Lung (tissue), 12 donors: ENCODE measurements around the gene ARHGAP32. TPM values are rescaled to one million over a fixed set of nuclear protein-coding genes. Genes with fewer than 3 reads are reported as not detected.

Source experiments
- ATAC-seq: fragments of 200-7000 bp; cut with Tn5 transposase; one replicate; pipeline ENCODE4 v1.9.1; 2020; ENCODE audit warnings: moderate number of reproducible peaks; ENCODE audit not compliant: insufficient read depth, low FRiP score
- DNase-seq, 3 donors: peaks; one replicate each; pipeline ENCODE4 v3.0.0-alpha.2; 2013 to 2017
- H3K27ac ChIP-seq, 2 donors: one replicate each; pipeline ENCODE4 v1.5.1; 2013; ENCODE audit warnings: mild to moderate bottlenecking in 2 of 2, moderate library complexity in 2 of 2, control low read depth in 1 of 2, inconsistent platforms in 1 of 2, low read depth in 1 of 2, low read length in 1 of 2
- H3K27me3 ChIP-seq, 3 donors: one replicate each; pipeline ENCODE4 v1.5.1; 2013; ENCODE audit warnings: low read length in 2 of 3; ENCODE audit not compliant: control insufficient read depth in 3 of 3, insufficient read depth in 3 of 3
- H3K36me3 ChIP-seq, 4 donors: one replicate each; pipeline ENCODE4 v1.5.1; 2013; ENCODE audit warnings: low read length in 4 of 4, mild to moderate bottlenecking in 1 of 4, moderate library complexity in 1 of 4; ENCODE audit not compliant: control insufficient read depth in 4 of 4, insufficient read depth in 4 of 4
- H3K4me1 ChIP-seq, 5 donors: one replicate each; pipeline ENCODE4 v1.5.1; 2013; ENCODE audit warnings: low read length in 5 of 5, mild to moderate bottlenecking in 2 of 5, moderate library complexity in 1 of 5; ENCODE audit not compliant: control insufficient read depth in 5 of 5, insufficient read depth in 5 of 5
- H3K4me3 ChIP-seq: one replicate; pipeline ENCODE4 v1.5.1; 2013; ENCODE audit warnings: mild to moderate bottlenecking, control low read depth, moderate library complexity
- H3K9ac ChIP-seq, 2 donors: one replicate each; pipeline ENCODE4 v1.5.1; 2013; ENCODE audit warnings: low read length in 2 of 2, control low read depth in 1 of 2; ENCODE audit not compliant: insufficient read depth in 1 of 2
- H3K9me3 ChIP-seq, 4 donors: one replicate each; pipeline ENCODE4 v1.5.1; 2013; ENCODE audit warnings: low read length in 3 of 4, mild to moderate bottlenecking in 1 of 4, moderate library complexity in 1 of 4; ENCODE audit not compliant: control insufficient read depth in 4 of 4, insufficient read depth in 3 of 4
- CTCF ChIP-seq: IDR thresholded peaks from 2 replicates; pipeline ENCODE4 v1.5.1; 2012; ENCODE audit warnings: mild to moderate bottlenecking; ENCODE audit errors: control extremely low read depth, extremely low read depth
- WGBS, 2 donors: extraction: QIAGEN DNeasy Blood & Tissue Kit; methylation state at CpG; one replicate each; pipeline ENCODE4 v1.1.7; 2013; 5-methylcytosine and 5-hydroxymethylcytosine counted together
- polyA plus RNA-seq, 2 donors: library from polyadenylated mRNA; stranded (reverse); fragments of 200-250 nt; gene quantifications; one replicate each; pipeline ENCODE4 v1.2.1, GENCODE V29; 2013
- total RNA-seq, 2 donors: library from RNA; depleted of rRNA in 1 of 2; stranded (reverse); fragments of >200 nt in 1 of 2; gene quantifications; one replicate each; pipeline ENCODE4 v1.2.1, GENCODE V29; 2014 to 2021
- donor health status: control.
- donor health status: control.
- donor health status: Bipolar disorder and iron deficiency.
- donor health status: healthy.
- donor health status: DM: yes; HTN: yes; CAD: no.

ARHGAP32 gene
- total and polyA plus RNA-seq, 4 donors: 4.1 to 28.4 (median 17.0) TPM

DNA sequence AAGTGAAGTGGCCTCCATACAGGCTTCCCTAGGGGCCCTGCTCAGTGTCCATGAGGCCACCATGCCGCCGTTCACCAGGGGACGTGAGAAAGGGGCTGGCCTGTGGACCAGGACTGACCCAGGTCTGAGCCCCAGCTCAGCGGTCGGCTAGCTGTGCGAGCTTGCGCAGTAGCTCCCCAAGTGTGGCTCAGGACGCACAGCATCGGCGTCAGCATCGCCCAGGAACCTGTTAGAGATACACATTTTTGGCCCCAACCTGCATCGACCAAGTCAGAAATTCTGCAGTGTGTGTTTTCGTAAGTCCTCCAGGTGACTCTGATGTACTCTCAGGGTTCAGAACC, 249.9 kb downstream of the ARHGAP32 start:
- Histone ChIP-seq H3K4me3 (no peak overlapping the region), H3K36me3 (no peaks in the 10 kb centered on the region), H3K9me3 (no peaks in the 10 kb centered on the region), H3K9ac (no peak overlapping the region), H3K27me3 (no peaks in the 10 kb centered on the region), H3K4me1 (peaks cover 0 to 19% (median 0%) of the 10 kb centered on the region in 5 donors), H3K27ac (no peak overlapping the region)
- ATAC-seq: no peak
- no peak for TF ChIP-seq CTCF
- no peak for DNase-seq
- WGBS, 2 donors: 96 to 98% methylated on average over 13 of the region's 13 CpGs

- no peak overlapping the region for H3K9ac ChIP-seq
Observed at GRCh38 chr11:128941573-128942271, 250.4 kb downstream of the ARHGAP32 start.

DNA sequence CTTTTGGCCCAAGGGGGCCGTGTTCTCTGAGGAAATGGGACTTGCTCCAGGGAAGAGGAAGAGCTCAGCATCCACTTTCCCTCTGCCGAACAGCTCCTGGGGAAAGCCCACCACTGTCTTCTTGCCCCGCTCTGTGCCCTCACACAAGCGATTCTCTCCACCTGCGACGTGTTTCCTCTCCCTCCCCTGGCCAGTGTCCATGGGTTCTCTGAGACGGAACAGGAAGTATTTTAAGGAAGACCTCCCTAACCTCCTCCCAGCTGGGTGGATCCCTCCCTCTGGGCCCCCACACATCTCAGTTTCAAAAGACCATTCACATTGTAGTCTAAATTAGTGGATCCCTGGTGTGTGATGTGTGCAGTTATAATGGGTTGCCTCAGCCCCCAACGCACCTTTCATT, 251.0 kb downstream of the ARHGAP32 start:
- Histone ChIP-seq H3K27ac (no peak overlapping the region), H3K4me1 (peaks cover 0 to 19% (median 0%) of the 10 kb centered on the region in 5 donors), H3K27me3 (no peaks in the 10 kb centered on the region), H3K36me3 (no peaks in the 10 kb centered on the region), H3K9ac (no peak overlapping the region), H3K9me3 (no peaks in the 10 kb centered on the region), H3K4me3 (no peak overlapping the region)
- no peak for DNase-seq
- 46 to 69% methylated on average over 8 of the region's 8 CpGs for WGBS, 2 donors
- no peak for TF ChIP-seq CTCF
- ATAC-seq: no peak

More at GRCh38 chr11:128941573-128942271, 250.4 kb downstream of the ARHGAP32 start:
- H3K27me3 ChIP-seq: no peaks in the 10 kb centered on the region
- WGBS, 2 donors: 89 to 95% methylated on average over 14 of the region's 14 CpGs
- peaks cover 0 to 19% (median 0%) of the 10 kb centered on the region in 5 donors for H3K4me1 ChIP-seq
- H3K27ac ChIP-seq: no peak overlapping the region
- DNase-seq: no peak
- H3K9me3 ChIP-seq: no peaks in the 10 kb centered on the region
- no peaks in the 10 kb centered on the region for H3K36me3 ChIP-seq
- no peak for TF ChIP-seq CTCF
- H3K4me3 ChIP-seq: no peak overlapping the region
- ATAC-seq: no peak

DNA sequence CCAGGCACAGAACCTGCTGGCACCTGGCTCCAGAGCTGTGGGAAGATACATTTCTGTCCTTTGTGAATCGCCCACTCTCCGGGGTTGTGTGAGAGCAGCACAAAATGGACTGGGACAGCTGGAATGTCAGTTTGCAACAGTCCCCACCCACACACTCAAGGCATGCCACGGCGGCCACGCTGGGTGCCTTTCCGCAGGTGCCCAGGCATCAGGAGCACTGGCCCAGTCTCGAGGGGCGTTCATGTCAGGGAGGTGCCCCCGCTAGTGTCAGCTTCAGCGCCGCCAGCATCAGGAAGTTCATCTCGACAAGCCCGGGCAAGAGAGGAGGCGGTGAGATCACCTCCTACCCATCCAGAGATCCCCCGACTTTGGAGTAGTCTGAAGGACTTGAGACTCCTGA, 251.5 kb downstream of the ARHGAP32 start:
- Histone ChIP-seq H3K4me1 (peaks cover 0 to 19% (median 0%) of the 10 kb centered on the region in 5 donors), H3K27ac (no peak overlapping the region), H3K36me3 (no peaks in the 10 kb centered on the region), H3K9me3 (no peaks in the 10 kb centered on the region), H3K4me3 (no peak overlapping the region), H3K9ac (no peak overlapping the region), H3K27me3 (no peaks in the 10 kb centered on the region)
- 73 to 85% methylated on average over 15 of the region's 15 CpGs for WGBS, 2 donors
- DNase-seq: no peak
- TF ChIP-seq CTCF: no peak
- no peak for ATAC-seq
